ENCODE results near the gene ACOT9. TPM values are rescaled to one million over a fixed set of nuclear protein-coding genes. Genes with fewer than 3 reads are reported as not detected.

ACOT9 gene
- total RNA-seq, 1 donor from 2014 or later, result 77.8 TPM

Other genes with a start within 250 kb of the ACOT9 start
- gene PRDX4, start 75.8 kb downstream of the ACOT9 start, total RNA-seq, result 170 and 274 TPM in 2 replicates
- 298 and 461 TPM in 2 replicates for gene SAT1, start 39.9 kb upstream of the ACOT9 start, total RNA-seq
- gene APOO, start 164.7 kb upstream of the ACOT9 start, total RNA-seq, result 7.9 and 11.6 TPM in 2 replicates
- gene CXorf58, start 164.7 kb upstream of the ACOT9 start, total RNA-seq, result not detected in 2 replicates

All from pulmonary artery endothelial cell (primary cell).